HG02759 (cell line): ENCODE measurements around the gene AP1B1.
"Not testable (repeated sequence)": the region's sequence is repeated elsewhere in the genome, so short reads cannot be mapped to it uniquely, and the experiment has no call there.

Source experiments
- ATAC-seq: cut with Tn5 transposase; IDR thresholded peaks from one replicate; pipeline ENCODE4 v1.9.1; 2021; ENCODE audit warnings: mild to moderate bottlenecking, moderate library complexity; ENCODE audit not compliant: unreplicated experiment

AP1B1 gene

GRCh38 chr22:29351891-29352290 lies 36.5 kb downstream of the AP1B1 start:
- no peak for ATAC-seq

GRCh38 chr22:29351042-29351441 lies 37.3 kb downstream of the AP1B1 start:
- no peak for ATAC-seq

GRCh38 chr22:29348956-29349355 lies 39.4 kb downstream of the AP1B1 start:
- no peak for ATAC-seq

- no peak for ATAC-seq
These were observed 40.3 kb downstream of the AP1B1 start for GRCh38 chr22:29348041-29348440.

DNA sequence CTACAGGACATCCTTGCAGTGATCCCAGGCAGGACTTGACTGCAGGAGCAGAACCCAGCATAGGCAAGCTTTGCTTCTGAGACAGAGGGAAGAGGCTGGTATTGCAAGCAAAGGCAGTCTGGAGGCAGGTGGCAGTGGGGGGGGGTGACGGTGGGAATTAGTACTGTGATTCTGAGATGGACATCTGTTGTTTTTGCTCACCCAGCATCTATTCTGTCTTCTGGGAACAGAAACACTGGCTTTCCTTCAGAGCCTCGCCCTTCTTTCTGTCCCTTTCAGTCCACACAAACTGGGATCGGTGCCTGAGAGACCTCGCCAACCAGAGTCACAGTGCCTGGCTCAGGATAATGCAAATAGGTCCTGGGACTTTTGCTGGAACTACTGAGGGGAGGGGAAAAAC lies 41.7 kb downstream of the AP1B1 start:
- no peak for ATAC-seq

GRCh38 chr22:29345932-29346331 lies 42.4 kb downstream of the AP1B1 start:
- ATAC-seq: no peak

DNA sequence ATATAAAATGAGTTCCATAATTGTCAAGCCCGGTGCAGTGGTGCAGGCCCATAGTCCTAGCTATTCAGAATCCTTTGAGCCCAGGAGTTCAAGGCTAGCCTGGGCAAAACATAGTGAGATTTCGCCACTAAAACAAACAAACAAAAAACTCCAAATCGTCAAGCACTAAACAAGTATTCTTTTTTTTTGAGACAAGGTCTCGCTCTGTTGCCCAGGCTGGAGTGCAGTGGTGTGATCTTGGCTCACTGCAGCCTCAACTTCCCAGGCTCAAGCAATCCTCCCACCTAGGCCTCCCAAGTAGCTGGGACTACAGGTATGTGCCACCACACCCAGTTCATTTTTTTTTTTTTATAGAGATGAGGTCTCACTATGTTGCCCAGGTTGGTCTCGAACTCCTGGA lies 43.5 kb downstream of the AP1B1 start:
- ATAC-seq: not testable (repeated sequence)

- ATAC-seq: no peak
These were observed 44.2 kb downstream of the AP1B1 start for GRCh38 chr22:29344137-29344536.

DNA sequence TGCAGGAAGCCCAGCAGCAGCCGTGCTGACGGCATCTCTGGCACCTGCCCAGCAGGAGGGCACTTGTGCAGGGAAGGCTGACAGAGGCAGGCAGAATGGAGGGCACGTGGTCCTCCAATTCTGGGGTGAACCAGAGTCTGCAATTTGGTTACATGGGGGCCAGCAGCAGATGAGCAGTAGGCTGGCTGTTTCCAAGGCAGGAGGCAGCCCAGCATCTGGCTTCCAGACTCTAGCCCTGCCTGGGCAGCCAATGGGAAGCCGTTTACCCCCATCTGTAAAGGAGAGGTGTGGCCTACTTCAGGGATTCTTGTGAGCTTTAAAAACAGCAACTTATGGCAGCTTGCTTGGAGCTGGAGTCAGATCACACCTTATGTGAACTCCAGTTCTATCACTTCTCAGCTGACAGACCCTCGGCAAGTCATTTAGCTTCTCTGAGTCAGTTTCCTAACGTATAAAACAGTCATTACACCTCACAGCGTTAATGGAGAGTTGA lies 45.0 kb downstream of the AP1B1 start:
- no peak for ATAC-seq

DNA sequence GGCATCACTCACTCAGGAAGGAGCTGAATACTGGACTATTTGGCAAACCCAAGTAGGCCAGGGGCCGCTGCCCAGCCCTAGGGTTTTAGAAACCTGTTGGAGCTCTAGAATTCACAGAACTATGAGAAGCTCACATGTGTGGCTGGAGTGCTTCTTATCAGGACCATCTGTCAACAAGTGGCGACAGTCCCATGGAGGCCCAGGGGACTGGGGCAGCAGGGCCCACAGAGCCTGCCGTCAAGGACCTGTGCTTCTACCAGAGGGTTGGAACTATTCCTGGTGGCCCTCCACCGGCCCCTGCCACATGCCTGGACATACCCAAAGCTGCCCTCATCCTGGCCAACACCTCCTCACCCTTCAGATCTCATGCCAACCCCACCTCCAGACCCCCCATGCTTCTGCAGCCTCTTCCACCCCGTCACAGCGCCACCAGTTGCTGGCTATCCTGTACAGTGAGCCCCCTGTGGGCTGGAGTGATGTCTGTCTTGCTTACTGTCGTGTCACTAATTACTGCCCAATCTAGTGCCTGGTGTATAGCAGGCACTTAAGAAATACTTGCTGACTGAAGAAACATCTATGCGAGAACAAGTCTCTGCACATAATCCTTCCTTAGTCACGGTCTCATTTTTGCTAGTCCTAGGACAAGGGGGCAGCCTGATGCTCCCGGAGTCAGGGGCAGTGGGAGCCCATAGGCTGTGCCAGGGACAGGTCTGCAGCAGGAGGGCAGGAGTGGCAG lies 45.6 kb downstream of the AP1B1 start:
- ATAC-seq: no peak

- no peak for ATAC-seq
These were observed 46.2 kb downstream of the AP1B1 start for GRCh38 chr22:29342177-29342576.

DNA sequence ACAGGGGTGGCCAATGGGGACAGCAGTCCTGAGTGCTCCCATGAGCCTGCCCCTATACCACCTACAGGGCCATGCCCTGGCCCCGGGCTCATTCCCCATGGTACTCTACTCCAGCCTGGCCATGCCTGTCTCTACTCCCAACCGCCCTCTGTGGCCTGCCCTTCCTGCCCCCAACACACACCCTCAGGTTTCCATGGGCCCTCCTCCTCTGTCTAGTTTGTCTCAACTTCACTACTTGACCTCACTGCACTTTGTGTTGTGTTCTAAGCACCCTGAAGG lies 46.6 kb downstream of the AP1B1 start:
- no peak for ATAC-seq

DNA sequence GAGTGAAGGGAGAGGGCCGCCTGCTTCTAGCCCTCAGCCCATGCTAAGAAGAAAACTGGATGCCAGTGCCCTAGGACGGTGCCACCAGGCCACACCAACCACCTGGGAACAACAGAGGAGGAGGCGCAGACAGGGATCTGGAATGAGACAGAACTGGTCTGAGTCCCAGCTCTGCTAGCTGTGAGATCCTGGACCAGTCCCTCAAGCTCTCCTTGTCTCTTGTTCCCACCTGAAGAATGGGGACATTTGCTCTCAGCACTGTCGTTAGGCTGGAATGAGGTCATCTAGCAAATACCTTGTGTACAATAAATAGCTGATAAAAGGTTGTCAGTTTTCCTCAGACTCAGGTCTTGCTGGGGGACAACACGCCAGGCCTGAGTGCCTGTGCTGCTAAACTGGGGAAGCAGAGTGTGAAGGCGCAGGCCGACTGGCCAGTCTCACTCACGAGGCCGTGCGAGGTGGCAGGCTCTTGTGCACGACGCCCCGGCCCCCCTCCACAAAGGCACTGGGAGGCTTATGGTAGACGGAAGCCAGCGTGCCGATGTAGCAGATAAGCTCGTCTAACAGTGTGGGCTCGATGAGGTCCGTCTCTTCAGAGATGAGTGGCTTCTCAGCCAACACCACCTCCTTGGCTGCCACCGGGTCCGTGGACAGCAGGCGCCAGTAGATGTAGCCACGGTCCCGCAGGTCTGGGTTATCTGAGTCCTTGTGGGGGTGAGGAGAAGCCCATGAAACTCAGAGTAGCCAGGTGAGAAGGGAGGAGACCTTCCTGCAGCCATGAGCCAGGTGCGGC lies 47.1 kb downstream of the AP1B1 start:
- no peak for ATAC-seq

GRCh38 chr22:29340566-29340965 lies 47.8 kb downstream of the AP1B1 start:
- no peak for ATAC-seq

- ATAC-seq: no peak
These were observed 48.8 kb downstream of the AP1B1 start for GRCh38 chr22:29339381-29340235.

GRCh38 chr22:29338398-29338797 lies 50.0 kb downstream of the AP1B1 start:
- ATAC-seq: no peak

- ATAC-seq: no peak
These were observed 50.6 kb downstream of the AP1B1 start for GRCh38 chr22:29337631-29338284.

GRCh38 chr22:29336751-29337490 lies 51.4 kb downstream of the AP1B1 start:
- no peak for ATAC-seq

GRCh38 chr22:29335656-29336055 lies 52.7 kb downstream of the AP1B1 start:
- ATAC-seq: no peak

- no peak for ATAC-seq
These were observed 53.5 kb downstream of the AP1B1 start for GRCh38 chr22:29334696-29335344.
